Coronary artery (tissue), 2 donors: ENCODE results near the gene SYNE3.
A peak's percentile ranks its signal among the peaks of the same experiment; 100 is the strongest.

Source experiments
- DNase-seq: peaks from one replicate; pipeline ENCODE4 v3.0.0-alpha.2; 2017; ENCODE audit warnings: low spot score
- H3K27ac ChIP-seq, 2 donors: fragments of 200-600 bp; sonication (generic); one replicate each; pipeline ENCODE4 v1.5.1; 2016 to 2019
- H3K4me3 ChIP-seq: fragments of 200-600 bp; sonication (generic); 2 replicates; pipeline ENCODE4 v1.5.1; 2016; ENCODE audit warnings: mild to moderate bottlenecking, moderate library complexity
- CTCF ChIP-seq: fragments of 200-600 bp; sonication (generic); IDR thresholded peaks from one replicate; pipeline ENCODE4 v1.5.1; 2019; ENCODE audit warnings: antibody characterized with exemption

The SYNE3 gene

GRCh38 chr14:95478818-95479217 is 37.6 kb downstream of the SYNE3 start:
- no peak for TF ChIP-seq CTCF
- Histone ChIP-seq H3K4me3 (no peak overlapping the region), H3K27ac (peak overlapping the region in 1 of 2 donors; percentile 63)
- no peak for DNase-seq

GRCh38 chr14:95478309-95478708 is 38.1 kb downstream of the SYNE3 start:
- Histone ChIP-seq H3K4me3 (no peak overlapping the region), H3K27ac (peak overlapping the region in 1 of 2 donors; percentile 63)
- no peak for TF ChIP-seq CTCF
- DNase-seq: no peak

GRCh38 chr14:95477411-95478269 is 38.8 kb downstream of the SYNE3 start:
- Histone ChIP-seq H3K4me3 (no peak overlapping the region), H3K27ac (peak overlapping the region in 1 of 2 donors; percentile 63)
- no peak for DNase-seq
- no peak for TF ChIP-seq CTCF

GRCh38 chr14:95476747-95477146 is 39.7 kb downstream of the SYNE3 start:
- no peak for DNase-seq
- Histone ChIP-seq H3K4me3 (no peak overlapping the region), H3K27ac (no peak overlapping the region)
- TF ChIP-seq CTCF: no peak

GRCh38 chr14:95475540-95476240 is 40.8 kb downstream of the SYNE3 start:
- no peak overlapping the region for H3K4me3 ChIP-seq
- no peak for DNase-seq
- no peak overlapping the region for H3K27ac ChIP-seq
- TF ChIP-seq CTCF: no peak

- no peak overlapping the region for H3K4me3 ChIP-seq
- no peak overlapping the region for H3K27ac ChIP-seq
- no peak for DNase-seq
- TF ChIP-seq CTCF: no peak
Observed at GRCh38 chr14:95474941-95475340, 41.5 kb downstream of the SYNE3 start.
